OCI-LY7 (cell line): Measurements from ENCODE around the gene GNE. TPM values are rescaled to one million over a fixed set of nuclear protein-coding genes. Genes with fewer than 3 reads are reported as not detected.

Experiments
- BruUV-seq: library from RNA; stranded (reverse); fragments of 400-500 nt; replicated peaks from 2 replicates; lab custom pipeline; 2021; lab: Mats Ljungman, UMichigan
- CTCF ChIA-PET: fragments of 300-600 bp; sonication (Branson Sonifier 250); formaldehyde crosslinking; loops from one replicate; lab custom pipeline; 2022; ENCODE audit warnings: antibody characterized with exemption; ENCODE audit not compliant: unreplicated experiment; lab: Charles Lee
- POLR2A ChIA-PET: fragments of 300-600 bp; sonication (Branson Sonifier 250); formaldehyde crosslinking; loops from one replicate; lab custom pipeline; 2022; ENCODE audit warnings: antibody characterized with exemption; lab: Charles Lee
- DNase-seq: peaks from one replicate; pipeline ENCODE4 v3.0.0-alpha.2; 2015; ENCODE audit warnings: low spot score
- H2AFZ ChIP-seq: fragments of 200-600 bp; sonication (generic), shearing (Covaris generic); 2 replicates; pipeline ENCODE4 v1.6.1; 2014; ENCODE audit warnings: mild to moderate bottlenecking, antibody characterized with exemption, low read length, moderate library complexity
- H3K27ac ChIP-seq: fragments of 200-600 bp; sonication (generic); 2 replicates; pipeline ENCODE4 v1.5.1; 2014; ENCODE audit warnings: mixed run types, low read depth, mild to moderate bottlenecking, moderate library complexity, low read length, inconsistent platforms; ENCODE audit not compliant: poor library complexity, severe bottlenecking
- H3K36me3 ChIP-seq: fragments of 200-600 bp; sonication (generic); 2 replicates; pipeline ENCODE4 v1.6.1; 2014; ENCODE audit warnings: mild to moderate bottlenecking, antibody characterized with exemption, low read length, moderate library complexity, mixed read lengths; ENCODE audit not compliant: insufficient read depth
- H3K4me1 ChIP-seq: fragments of 200-600 bp; sonication (generic); 2 replicates; pipeline ENCODE4 v1.5.1; 2014; ENCODE audit warnings: mild to moderate bottlenecking, low read length; ENCODE audit not compliant: insufficient read depth, poor library complexity, severe bottlenecking
- H3K4me2 ChIP-seq: fragments of 200-600 bp; sonication (generic); 2 replicates; pipeline ENCODE4 v1.6.1; 2014; ENCODE audit warnings: mild to moderate bottlenecking, low read length
- H3K4me3 ChIP-seq: fragments of 200-600 bp; sonication (generic); 2 replicates; pipeline ENCODE4 v1.5.1; 2014; ENCODE audit warnings: mild to moderate bottlenecking, low read depth, low read length; ENCODE audit not compliant: poor library complexity, severe bottlenecking
- H3K79me2 ChIP-seq: fragments of 200-600 bp; sonication (generic); 2 replicates; pipeline ENCODE4 v1.6.1; 2016; ENCODE audit warnings: low read depth, mild to moderate bottlenecking, low read length, moderate library complexity, mixed read lengths; ENCODE audit not compliant: insufficient read depth
- H3K9me2 ChIP-seq: fragments of 200-600 bp; sonication (generic); 2 replicates; pipeline ENCODE4 v1.6.1; 2016; ENCODE audit warnings: mild to moderate bottlenecking, low read length, mixed read lengths; ENCODE audit not compliant: insufficient read depth
- H3K9me3 ChIP-seq: fragments of 200-600 bp; sonication (generic); 2 replicates; pipeline ENCODE4 v1.6.1; 2014; ENCODE audit warnings: mild to moderate bottlenecking, mixed run types, low read length, mixed read lengths
- H4K20me1 ChIP-seq: fragments of 200-600 bp; sonication (generic); 2 replicates; pipeline ENCODE4 v1.6.1; 2014; ENCODE audit warnings: mild to moderate bottlenecking, antibody characterized with exemption, low read length, moderate library complexity, mixed read lengths; ENCODE audit not compliant: insufficient read depth
- EZH2phosphoT487 ChIP-seq: fragments of 200-600 bp; sonication (generic); IDR thresholded peaks from 2 replicates; pipeline ENCODE4 v1.6.1; 2018; ENCODE audit warnings: low read depth, borderline replicate concordance, mild to moderate bottlenecking, mixed run types, antibody characterized with exemption, low read length, moderate library complexity, mixed read lengths
- intact Hi-C: fragments of 100-400 bp; cut with micrococcal nuclease; formaldehyde crosslinking; loops from one replicate; pipeline ENCODE4 v1.10.0; 2022; ENCODE audit not compliant: unreplicated experiment
- total RNA-seq, 2 experiments: library from RNA; depleted of rRNA in 1 of 2; stranded (reverse); fragments of >200 nt in 1 of 2; shearing (Covaris generic) in 1 of 2; gene quantifications; 2 replicates each; pipeline ENCODE4 v1.2.3, GENCODE V29; 2014 to 2022
- TF ChIP-seq, protein P1 (sequence below): fragments of 200-600 bp; sonication (generic); conservative IDR thresholded peaks from 2 replicates; pipeline ENCODE4 v1.5.1; 2014; ENCODE audit warnings: mild to moderate bottlenecking, antibody characterized with exemption, low read length, moderate library complexity, mixed read lengths

GNE gene
- total RNA-seq, 2 experiments from 2014 or later = 15.5 to 27.7 TPM

DNA sequence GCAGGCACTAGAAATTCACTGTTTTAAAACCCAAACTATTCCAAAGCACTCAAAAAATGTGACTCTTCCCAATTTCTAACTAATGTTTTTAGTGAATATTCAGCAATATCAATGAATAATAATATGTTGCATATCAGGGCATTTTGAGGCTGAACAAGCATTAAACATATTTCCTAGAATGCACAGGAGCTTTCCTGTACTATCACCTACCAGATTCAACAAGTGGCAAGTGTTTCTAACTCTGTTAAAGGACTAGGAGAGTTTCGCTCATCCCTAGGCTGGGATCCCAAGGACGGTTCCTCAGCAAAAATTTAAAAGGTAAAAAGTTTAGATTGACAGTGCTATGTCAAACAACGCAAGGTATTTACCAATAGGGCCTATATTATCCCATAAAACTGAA lies 21.0 kb downstream of the GNE start:
- ChIA-PET POLR2A (no interaction called here), CTCF (no interaction called here)
- no peak overlapping the region for H3K27ac ChIP-seq
- H3K4me1 ChIP-seq = no peaks in the 10 kb centered on the region
- intact Hi-C loops = no loop called here
- DNase-seq = no peak
- no peaks in the 10 kb centered on the region for H4K20me1 ChIP-seq
- no peak overlapping the region for H3K4me3 ChIP-seq
- peaks cover 47% of the 10 kb centered on the region for H3K36me3 ChIP-seq
- no peaks in the 10 kb centered on the region for H3K79me2 ChIP-seq
- H3K9me2 ChIP-seq = no peaks in the 10 kb centered on the region
- H3K4me2 ChIP-seq = no peak overlapping the region
- TF ChIP-seq, protein P1, sequence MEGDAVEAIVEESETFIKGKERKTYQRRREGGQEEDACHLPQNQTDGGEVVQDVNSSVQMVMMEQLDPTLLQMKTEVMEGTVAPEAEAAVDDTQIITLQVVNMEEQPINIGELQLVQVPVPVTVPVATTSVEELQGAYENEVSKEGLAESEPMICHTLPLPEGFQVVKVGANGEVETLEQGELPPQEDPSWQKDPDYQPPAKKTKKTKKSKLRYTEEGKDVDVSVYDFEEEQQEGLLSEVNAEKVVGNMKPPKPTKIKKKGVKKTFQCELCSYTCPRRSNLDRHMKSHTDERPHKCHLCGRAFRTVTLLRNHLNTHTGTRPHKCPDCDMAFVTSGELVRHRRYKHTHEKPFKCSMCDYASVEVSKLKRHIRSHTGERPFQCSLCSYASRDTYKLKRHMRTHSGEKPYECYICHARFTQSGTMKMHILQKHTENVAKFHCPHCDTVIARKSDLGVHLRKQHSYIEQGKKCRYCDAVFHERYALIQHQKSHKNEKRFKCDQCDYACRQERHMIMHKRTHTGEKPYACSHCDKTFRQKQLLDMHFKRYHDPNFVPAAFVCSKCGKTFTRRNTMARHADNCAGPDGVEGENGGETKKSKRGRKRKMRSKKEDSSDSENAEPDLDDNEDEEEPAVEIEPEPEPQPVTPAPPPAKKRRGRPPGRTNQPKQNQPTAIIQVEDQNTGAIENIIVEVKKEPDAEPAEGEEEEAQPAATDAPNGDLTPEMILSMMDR = no peak
- no peak for TF ChIP-seq EZH2phosphoT487
- no TSS peak for BruUV-seq
- no peaks in the 10 kb centered on the region for H3K9me3 ChIP-seq
- no peak overlapping the region for H2AFZ ChIP-seq

DNA sequence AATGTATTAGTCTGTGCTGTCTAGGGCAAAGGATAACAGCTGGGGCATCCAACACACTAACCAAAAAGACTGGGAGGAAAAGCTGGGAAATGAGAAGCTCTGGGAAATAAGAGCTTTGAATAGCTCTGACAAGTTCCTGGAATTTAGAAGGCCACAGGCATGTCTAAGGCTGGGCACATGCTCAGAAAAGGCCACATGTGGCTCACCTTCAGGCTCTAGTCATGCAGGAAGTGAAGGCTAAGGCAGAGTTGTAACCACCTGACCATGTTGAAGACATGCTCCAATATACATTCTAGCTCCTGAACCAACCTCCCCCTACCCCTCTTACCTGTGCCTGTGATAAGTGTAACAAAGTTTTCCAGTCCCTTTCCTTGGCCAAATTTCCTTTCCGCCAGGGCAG lies 35.8 kb downstream of the GNE start:
- intact Hi-C loops = no loop called here
- no TSS peak for BruUV-seq
- no peak overlapping the region for H2AFZ ChIP-seq
- H3K79me2 ChIP-seq = no peaks in the 10 kb centered on the region
- H3K36me3 ChIP-seq = peaks cover 97% of the 10 kb centered on the region
- no peak overlapping the region for H3K27ac ChIP-seq
- no peaks in the 10 kb centered on the region for H3K9me2 ChIP-seq
- no peaks in the 10 kb centered on the region for H4K20me1 ChIP-seq
- H3K9me3 ChIP-seq = no peaks in the 10 kb centered on the region
- no peak overlapping the region for H3K4me2 ChIP-seq
- ChIA-PET POLR2A (interaction anchor here (1.2 kb wide), 1 partner anchor 9 kb away, joined by 6 read pairs; no protein-coding TSS in a partner anchor), CTCF (no interaction called here)
- no peaks in the 10 kb centered on the region for H3K4me1 ChIP-seq
- DNase-seq = no peak
- TF ChIP-seq, protein P1 = no peak
- no peak for TF ChIP-seq EZH2phosphoT487
- no peak overlapping the region for H3K4me3 ChIP-seq

DNA sequence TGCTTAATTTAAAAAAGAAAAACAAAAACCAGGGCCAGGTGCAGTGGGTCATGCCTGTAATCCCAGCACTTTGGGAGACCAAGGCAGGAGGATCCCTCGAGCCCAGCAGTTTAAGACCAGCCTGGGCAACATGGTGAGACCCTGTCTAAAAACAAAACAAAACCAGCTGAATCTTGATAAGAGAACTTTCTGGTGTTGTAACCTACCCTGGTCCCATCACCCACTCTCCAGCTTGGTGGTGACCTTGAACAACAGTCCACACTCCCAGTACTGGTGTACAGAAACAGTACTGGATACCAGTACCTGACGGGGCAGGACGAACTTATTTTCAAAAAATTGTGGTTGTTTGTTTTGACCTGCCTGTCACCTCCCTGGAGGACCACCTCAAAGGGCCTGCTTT lies 36.6 kb downstream of the GNE start:
- CTCF ChIA-PET = no interaction called here
- DNase-seq = no peak
- peaks cover 97% of the 10 kb centered on the region for H3K36me3 ChIP-seq
- H3K79me2 ChIP-seq = no peaks in the 10 kb centered on the region
- POLR2A ChIA-PET = interaction anchor here (1.2 kb wide), 1 partner anchor 10 kb away, joined by 6 read pairs; no protein-coding TSS in a partner anchor
- no peaks in the 10 kb centered on the region for H3K9me2 ChIP-seq
- no peak for TF ChIP-seq EZH2phosphoT487
- TF ChIP-seq, protein P1 = no peak
- H3K4me3 ChIP-seq = no peak overlapping the region
- intact Hi-C loops = no loop called here
- H4K20me1 ChIP-seq = no peaks in the 10 kb centered on the region
- BruUV-seq = no TSS peak
- H3K27ac ChIP-seq = no peak overlapping the region
- H2AFZ ChIP-seq = no peak overlapping the region
- no peaks in the 10 kb centered on the region for H3K4me1 ChIP-seq
- H3K4me2 ChIP-seq = no peak overlapping the region
- H3K9me3 ChIP-seq = no peaks in the 10 kb centered on the region
